Activated CD8-positive, alpha-beta T cell treated with anti-CD3 and anti-CD28 coated beads, Interleukin-2, amount 10 ng/mL, durations not matched to agents 7 days and 5 days (primary cell): ENCODE results near the gene DPAGT1. TPM values are rescaled to one million over a fixed set of nuclear protein-coding genes. Genes with fewer than 3 reads are reported as not detected.

Experiments used
- ATAC-seq: fragments of 150-1000 bp; cut with Tn5 transposase; one replicate; pipeline ENCODE4 v1.10.0; 2021; ENCODE audit warnings: moderate library complexity
- CTCF ChIA-PET: fragments of 350-600 bp; sonication (Branson Sonifier 250); formaldehyde crosslinking; loops from one replicate; lab custom pipeline; 2021; ENCODE audit warnings: antibody characterized with exemption; lab: Charles Lee
- POLR2A ChIA-PET: fragments of 350-600 bp; sonication (Branson Sonifier 250); formaldehyde crosslinking; loops from one replicate; lab custom pipeline; 2021; ENCODE audit warnings: antibody characterized with exemption; lab: Charles Lee
- DNase-seq: peaks from one replicate; pipeline ENCODE4 v3.0.0-alpha.2; 2020
- H3K27ac Mint-ChIP-seq: one replicate; pipeline ENCODE4 v1.8.0; 2021; ENCODE audit warnings: mild to moderate bottlenecking, mixed read lengths
- H3K27me3 Mint-ChIP-seq: one replicate; pipeline ENCODE4 v1.8.0; 2021; ENCODE audit warnings: low read depth, mixed read lengths
- H3K36me3 Mint-ChIP-seq: one replicate; pipeline ENCODE4 v1.8.0; 2021; ENCODE audit warnings: low read depth, mixed read lengths
- H3K4me1 Mint-ChIP-seq: one replicate; pipeline ENCODE4 v1.8.0; 2021; ENCODE audit warnings: low read depth, mixed read lengths
- H3K4me3 Mint-ChIP-seq: one replicate; pipeline ENCODE4 v1.8.0; 2021; ENCODE audit warnings: mild to moderate bottlenecking, mixed read lengths
- H3K9me3 Mint-ChIP-seq: one replicate; pipeline ENCODE4 v1.8.0; 2022; ENCODE audit warnings: mixed read lengths; ENCODE audit not compliant: insufficient read depth
- total RNA-seq, 2 experiments: library from RNA; stranded (reverse); gene quantifications; one replicate each; pipeline ENCODE4 v1.2.3, GENCODE V29; 2021

The DPAGT1 gene
- total RNA-seq, 2 experiments from 2014 or later, result 52.5 to 57.7 TPM

DNA sequence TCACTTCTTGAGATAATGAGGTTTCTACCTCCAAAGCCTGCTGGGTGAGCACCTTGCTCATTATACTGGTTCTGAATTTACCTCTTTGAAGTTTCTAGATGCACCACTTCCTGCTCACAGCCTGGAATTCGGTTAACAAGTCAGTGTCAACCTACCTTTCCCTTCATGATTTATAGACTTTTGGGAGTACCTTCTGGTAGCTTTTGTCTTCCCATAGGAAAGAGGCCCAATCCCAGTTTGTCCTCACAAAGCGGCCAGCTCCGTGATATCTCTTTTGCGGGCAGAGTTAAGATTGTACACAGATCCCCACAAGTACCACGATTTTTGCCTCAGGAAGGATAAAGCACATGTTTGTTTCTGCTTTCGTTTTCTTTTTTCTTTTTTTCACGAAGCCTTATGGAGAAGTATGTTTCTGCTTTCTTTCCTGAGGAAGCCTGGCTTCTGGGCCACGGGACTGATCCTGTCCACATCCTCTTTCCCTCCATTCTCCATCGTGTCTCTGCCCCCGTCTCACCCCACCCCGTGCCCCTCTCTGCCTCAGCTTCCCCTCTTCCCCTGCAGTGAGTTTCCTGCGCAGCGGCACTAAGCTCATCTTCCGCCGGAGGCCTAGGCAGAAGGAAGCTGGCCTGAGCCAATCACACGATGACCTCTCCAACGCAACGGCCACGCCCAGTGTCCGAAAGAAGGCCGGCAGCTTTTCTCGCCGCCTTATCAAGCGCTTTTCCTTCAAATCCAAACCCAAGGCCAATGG is 14.0 kb upstream of the DPAGT1 start:
- Mint-ChIP-seq H3K4me3 (peak overlapping the region; percentile 71), H3K4me1 (peaks cover 46% of the 10 kb centered on the region), H3K27me3 (no peaks in the 10 kb centered on the region), H3K9me3 (no peaks in the 10 kb centered on the region), H3K36me3 (peaks cover 68% of the 10 kb centered on the region), H3K27ac (peak overlapping the region; percentile 97)
- peak; percentile 59 for DNase-seq
- ATAC-seq, result peak; percentile 75
- CTCF ChIA-PET, result interaction anchor here (0.7 to 1.9 kb wide), 7 partner anchors 9 to 205 kb away, joined by 3 to 6 read pairs (median 4); partner anchors contain the start of genes C2CD2L, DPAGT1, HMBS and NLRX1
- POLR2A ChIA-PET, result interaction anchor here (0.9 to 1.9 kb wide), 6 partner anchors 9 to 21 kb away, joined by 3 to 14 read pairs (median 6); partner anchors contain the start of genes C2CD2L and DPAGT1

DNA sequence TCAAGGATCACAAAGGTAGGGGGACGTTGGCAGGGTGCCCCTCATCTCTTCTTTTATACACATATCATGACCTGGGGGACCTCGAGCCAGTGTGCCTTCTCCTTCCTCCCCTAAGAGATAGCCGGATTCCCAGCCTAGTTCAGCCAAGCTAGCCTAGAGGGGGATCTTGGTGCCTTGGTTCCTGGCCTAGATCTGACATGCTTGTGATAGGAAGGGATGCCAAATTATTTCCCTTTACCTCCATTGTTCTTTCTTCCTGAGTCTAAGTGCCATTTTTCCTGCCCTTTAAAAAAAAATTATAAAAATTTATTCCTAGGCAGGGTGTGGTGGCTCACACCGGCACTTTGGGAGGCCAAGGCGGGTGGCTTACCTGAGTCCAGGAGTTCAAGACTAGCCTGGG is 12.7 kb upstream of the DPAGT1 start:
- Mint-ChIP-seq H3K27me3 (no peaks in the 10 kb centered on the region), H3K9me3 (no peaks in the 10 kb centered on the region), H3K27ac (peak overlapping the region; percentile 97), H3K36me3 (peaks cover 81% of the 10 kb centered on the region), H3K4me3 (no peak overlapping the region), H3K4me1 (peaks cover 51% of the 10 kb centered on the region)
- ChIA-PET POLR2A (interaction anchor here (0.7 to 1.9 kb wide), 3 partner anchors 7 to 21 kb away, joined by 3 to 8 read pairs (median 8); partner anchors contain the start of genes C2CD2L and DPAGT1), CTCF (interaction anchor here (1.3 to 1.9 kb wide), 2 partner anchors 12 to 55 kb away, joined by 4 read pairs; partner anchors contain the start of genes DPAGT1 and NLRX1)
- DNase-seq, result no peak
- no peak for ATAC-seq

DNA sequence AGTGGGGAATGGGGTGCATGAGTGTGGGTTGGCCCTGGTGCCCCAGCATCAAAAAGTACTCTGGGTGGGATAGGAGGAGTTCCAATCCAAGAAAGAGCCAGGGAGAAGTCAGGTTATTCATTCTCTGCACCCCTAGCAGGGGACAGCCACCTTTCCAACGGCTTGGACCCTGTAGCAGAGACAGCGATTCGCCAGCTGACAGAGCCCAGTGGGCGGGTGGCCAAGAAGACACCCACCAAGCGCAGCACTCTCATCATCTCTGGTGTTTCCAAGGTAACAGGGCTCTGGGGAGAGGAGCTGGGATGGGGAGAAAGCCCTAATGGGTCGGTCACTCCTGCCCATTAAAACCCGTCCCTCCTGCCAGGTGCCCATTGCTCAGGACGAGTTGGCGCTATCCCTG is 12.1 kb upstream of the DPAGT1 start:
- Mint-ChIP-seq H3K36me3 (peaks cover 87% of the 10 kb centered on the region), H3K27me3 (no peaks in the 10 kb centered on the region), H3K27ac (peak overlapping the region; percentile 37), H3K4me1 (peaks cover 57% of the 10 kb centered on the region), H3K9me3 (no peaks in the 10 kb centered on the region), H3K4me3 (no peak overlapping the region)
- ChIA-PET CTCF (no interaction called here), POLR2A (no interaction called here)
- DNase-seq (no peak), ATAC-seq (no peak)

GRCh38 chr11:119112314-119113020 is 10.8 kb upstream of the DPAGT1 start:
- Mint-ChIP-seq H3K36me3 (peaks cover 83% of the 10 kb centered on the region), H3K4me1 (peaks cover 62% of the 10 kb centered on the region), H3K9me3 (no peaks in the 10 kb centered on the region), H3K27ac (no peak overlapping the region), H3K27me3 (no peaks in the 10 kb centered on the region), H3K4me3 (no peak overlapping the region)
- POLR2A ChIA-PET, result interaction anchor here (1.9 to 8.5 kb wide), 2 partner anchors 10 to 18 kb away, joined by 6 to 96 read pairs; partner anchors contain the start of gene DPAGT1
- no peak for DNase-seq
- ATAC-seq, result no peak
- CTCF ChIA-PET, result interaction anchor here (0.9 kb wide), 1 partner anchor 10 kb away, joined by 3 read pairs; no protein-coding TSS in a partner anchor

GRCh38 chr11:119111361-119111925 is 9.8 kb upstream of the DPAGT1 start:
- H3K4me3 Mint-ChIP-seq, result no peak overlapping the region
- DNase-seq, result no peak
- ChIA-PET POLR2A (interaction anchor here (1.9 to 8.5 kb wide), 2 partner anchors 9 to 17 kb away, joined by 6 to 96 read pairs; partner anchors contain the start of gene DPAGT1), CTCF (interaction anchor here (0.9 kb wide), 1 partner anchor 9 kb away, joined by 3 read pairs; no protein-coding TSS in a partner anchor)
- no peaks in the 10 kb centered on the region for H3K9me3 Mint-ChIP-seq
- H3K36me3 Mint-ChIP-seq, result peaks cover 72% of the 10 kb centered on the region
- ATAC-seq, result no peak
- no peak overlapping the region for H3K27ac Mint-ChIP-seq
- H3K4me1 Mint-ChIP-seq, result peaks cover 57% of the 10 kb centered on the region
- no peaks in the 10 kb centered on the region for H3K27me3 Mint-ChIP-seq

DNA sequence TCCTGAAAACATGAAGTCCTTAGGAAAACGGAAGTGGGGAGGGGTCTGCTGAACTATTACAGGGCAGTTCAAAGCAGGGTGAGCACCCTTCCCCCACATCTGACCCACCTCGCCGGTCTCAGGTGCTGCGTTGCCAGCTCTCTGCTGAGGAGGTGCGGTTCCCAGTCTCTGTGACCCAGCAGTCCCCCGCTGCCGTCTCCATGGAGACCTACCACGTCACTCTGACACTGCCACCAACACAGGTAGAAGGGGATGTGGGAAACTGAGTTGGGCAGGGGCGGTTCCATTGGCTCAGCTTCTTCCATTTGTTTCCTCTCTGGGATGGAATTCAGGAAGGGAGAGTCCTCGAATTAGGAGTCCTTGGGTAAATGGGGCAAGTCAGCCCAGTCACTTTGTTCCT is 8.8 kb upstream of the DPAGT1 start:
- DNase-seq, result no peak
- peak overlapping the region; percentile 47 for H3K27ac Mint-ChIP-seq
- peaks cover 58% of the 10 kb centered on the region for H3K4me1 Mint-ChIP-seq
- ChIA-PET CTCF (no interaction called here), POLR2A (interaction anchor here (8.5 kb wide), 1 partner anchor 16 kb away, joined by 96 read pairs; a partner anchor contains a TSS)
- no peak overlapping the region for H3K4me3 Mint-ChIP-seq
- H3K27me3 Mint-ChIP-seq, result no peaks in the 10 kb centered on the region
- peaks cover 64% of the 10 kb centered on the region for H3K36me3 Mint-ChIP-seq
- no peak for ATAC-seq
- no peaks in the 10 kb centered on the region for H3K9me3 Mint-ChIP-seq

- H3K36me3 Mint-ChIP-seq, result peaks cover 60% of the 10 kb centered on the region
These were observed 8.2 kb upstream of the DPAGT1 start for GRCh38 chr11:119109843-119110242.

GRCh38 chr11:119108857-119109221 is 7.2 kb upstream of the DPAGT1 start:
- ATAC-seq (no peak), DNase-seq (no peak)
- POLR2A ChIA-PET, result interaction anchor here (0.8 to 8.5 kb wide), 6 partner anchors 9 to 98 kb away, joined by 3 to 96 read pairs (median 4); partner anchors contain the start of genes CBL and HINFP
- CTCF ChIA-PET, result interaction anchor here (1.0 to 1.8 kb wide), 10 partner anchors 9 to 229 kb away, joined by 3 to 7 read pairs (median 4); partner anchors contain the start of genes HINFP and VPS11
- no peaks in the 10 kb centered on the region for H3K27me3 Mint-ChIP-seq
- H3K36me3 Mint-ChIP-seq, result peaks cover 54% of the 10 kb centered on the region
- no peaks in the 10 kb centered on the region for H3K9me3 Mint-ChIP-seq
- peak overlapping the region; percentile 89 for H3K4me3 Mint-ChIP-seq
- H3K27ac Mint-ChIP-seq, result peak overlapping the region; percentile 85
- H3K4me1 Mint-ChIP-seq, result peaks cover 54% of the 10 kb centered on the region

More at GRCh38 chr11:119109843-119110242, 8.2 kb upstream of the DPAGT1 start:
- CTCF ChIA-PET, result interaction anchor here (0.9 to 1.8 kb wide), 6 partner anchors 15 to 95 kb away, joined by 3 to 7 read pairs (median 5); a partner anchor contains a TSS
- POLR2A ChIA-PET, result interaction anchor here (0.8 to 8.5 kb wide), 3 partner anchors 10 to 15 kb away, joined by 3 to 96 read pairs (median 5); partner anchors contain the start of gene HINFP
- Mint-ChIP-seq H3K27ac (peak overlapping the region; percentile 85), H3K4me1 (peaks cover 57% of the 10 kb centered on the region), H3K9me3 (no peaks in the 10 kb centered on the region), H3K27me3 (no peaks in the 10 kb centered on the region), H3K4me3 (peak overlapping the region; percentile 89)
- DNase-seq, result no peak
- ATAC-seq, result no peak

GRCh38 chr11:119108146-119108856 is 6.6 kb upstream of the DPAGT1 start:
- DNase-seq (peak; percentile 63), ATAC-seq (peak; percentile 42)
- Mint-ChIP-seq H3K9me3 (no peaks in the 10 kb centered on the region), H3K27ac (peak overlapping the region; percentile 85), H3K4me1 (peaks cover 54% of the 10 kb centered on the region), H3K4me3 (peak overlapping the region; percentile 89), H3K27me3 (no peaks in the 10 kb centered on the region), H3K36me3 (peaks cover 50% of the 10 kb centered on the region)
- POLR2A ChIA-PET, result interaction anchor here (0.6 to 8.5 kb wide), 7 partner anchors 7 to 114 kb away, joined by 3 to 96 read pairs (median 3); partner anchors contain the start of gene CBL
- CTCF ChIA-PET, result interaction anchor here (1.0 to 1.8 kb wide), 9 partner anchors 9 to 230 kb away, joined by 3 to 7 read pairs (median 4); partner anchors contain the start of genes HINFP and VPS11

DNA sequence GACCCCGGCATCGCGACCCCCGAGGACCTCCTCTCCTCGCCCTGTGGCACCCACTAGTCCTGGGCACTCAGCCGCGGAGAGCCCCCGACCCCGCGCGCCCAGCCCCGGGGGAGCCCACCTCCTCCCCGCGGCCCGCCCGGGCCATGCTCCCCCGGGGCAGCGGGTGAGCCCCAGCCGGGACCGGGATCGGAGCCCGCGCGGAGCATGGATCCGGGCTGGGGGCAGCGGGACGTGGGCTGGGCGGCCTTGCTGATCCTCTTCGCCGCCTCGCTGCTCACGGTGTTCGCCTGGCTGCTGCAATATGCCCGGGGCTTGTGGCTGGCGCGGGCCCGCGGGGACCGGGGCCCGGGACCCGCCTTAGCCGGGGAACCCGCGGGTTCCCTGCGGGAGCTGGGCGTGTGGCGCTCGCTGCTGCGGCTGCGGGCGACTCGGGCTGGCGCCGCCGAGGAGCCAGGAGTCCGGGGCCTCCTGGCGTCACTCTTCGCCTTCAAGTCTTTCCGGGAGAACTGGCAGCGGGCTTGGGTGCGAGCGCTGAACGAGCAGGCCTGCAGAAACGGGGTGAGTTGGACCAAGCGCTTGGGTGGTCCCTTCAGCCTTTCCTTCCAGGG is 6.0 kb upstream of the DPAGT1 start:
- Mint-ChIP-seq H3K9me3 (no peaks in the 10 kb centered on the region), H3K27ac (peak overlapping the region; percentile 85), H3K36me3 (peaks cover 44% of the 10 kb centered on the region), H3K4me3 (peak overlapping the region; percentile 89), H3K27me3 (no peaks in the 10 kb centered on the region), H3K4me1 (peaks cover 52% of the 10 kb centered on the region)
- CTCF ChIA-PET, result interaction anchor here (0.7 to 2.2 kb wide), 5 partner anchors 8 to 217 kb away, joined by 4 to 10 read pairs (median 6); partner anchors contain the start of genes HINFP and VPS11
- DNase-seq (no peak), ATAC-seq (peak; percentile 21)
- POLR2A ChIA-PET, result interaction anchor here (0.5 to 8.5 kb wide), 11 partner anchors 8 to 287 kb away, joined by 3 to 96 read pairs (median 7); partner anchors contain the start of genes HINFP, HMBS, HYOU1 and NLRX1
